ENCODE data around the gene TFCP2L1.

The TFCP2L1 gene

DNA sequence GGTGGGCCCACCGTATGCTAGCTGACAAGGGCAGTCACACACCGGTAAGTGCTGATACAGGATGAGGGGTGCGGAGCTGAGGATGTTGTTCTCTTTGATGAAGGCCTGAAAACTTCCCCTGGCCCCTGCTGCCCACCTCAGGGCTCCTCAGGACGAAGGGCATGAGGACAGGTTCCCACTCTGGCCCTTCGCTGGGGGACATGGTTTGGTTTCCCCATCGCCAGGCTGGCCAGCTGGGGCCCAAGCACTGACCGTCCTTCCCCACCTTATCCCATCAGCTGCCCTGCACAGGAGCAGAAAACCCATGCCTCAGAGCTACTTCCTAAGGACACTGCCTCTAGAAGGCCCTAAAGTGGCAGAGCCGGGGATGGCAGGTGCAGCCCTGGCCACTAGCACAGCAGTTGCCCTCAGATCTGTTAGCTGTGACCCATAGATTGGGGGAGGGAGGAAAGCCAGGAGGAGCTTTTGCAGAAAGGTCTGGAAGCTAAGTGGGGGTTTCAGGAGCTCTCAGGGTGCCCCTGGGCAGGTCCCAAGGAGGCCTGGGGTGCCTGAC lies 66.5 kb downstream of the TFCP2L1 start:
- no peak for DNase-seq (ENCODE audit: low read depth)

DNA sequence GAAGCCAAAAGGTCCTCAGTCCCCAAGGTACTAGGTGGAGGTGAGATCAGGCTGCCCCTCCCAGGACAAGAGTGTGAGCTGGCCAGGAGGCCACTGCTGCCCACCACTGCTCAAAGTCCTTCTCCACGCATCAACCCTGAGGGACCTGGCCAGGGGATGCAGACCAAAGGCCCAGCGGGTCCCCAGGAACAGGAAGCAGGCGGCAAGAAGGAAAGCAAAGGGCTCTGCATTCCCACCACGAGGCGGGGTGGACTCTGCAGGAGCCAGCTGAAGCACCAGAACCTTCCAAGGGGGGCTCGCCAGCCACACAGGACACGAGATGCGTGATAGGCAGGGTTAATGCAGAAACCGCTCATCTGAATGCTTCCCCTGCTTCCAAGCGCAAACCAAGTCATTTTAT lies 67.4 kb downstream of the TFCP2L1 start:
- no peak for DNase-seq (ENCODE audit: low read depth)

DNA sequence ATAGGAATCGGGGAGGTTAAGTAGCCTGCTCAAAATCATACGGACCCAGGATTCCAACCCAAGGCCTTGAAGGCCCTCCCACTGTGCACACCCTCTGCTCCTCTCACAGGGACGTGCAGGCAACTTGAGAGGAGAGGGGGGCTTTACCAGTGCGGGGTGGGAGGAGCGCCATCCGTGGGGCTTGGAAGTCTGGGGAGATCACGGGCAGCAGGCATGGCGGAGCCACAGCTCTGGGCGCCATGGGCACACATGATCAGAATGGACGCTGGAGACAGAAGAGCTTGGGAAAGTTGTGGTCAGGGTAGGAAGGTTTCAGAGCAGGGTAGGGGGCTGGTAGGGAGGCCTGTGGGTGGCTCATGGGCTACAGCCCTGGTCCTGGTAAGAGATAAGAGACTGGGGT lies 70.7 kb downstream of the TFCP2L1 start:
- DNase-seq (ENCODE audit: low read depth) = no peak

DNA sequence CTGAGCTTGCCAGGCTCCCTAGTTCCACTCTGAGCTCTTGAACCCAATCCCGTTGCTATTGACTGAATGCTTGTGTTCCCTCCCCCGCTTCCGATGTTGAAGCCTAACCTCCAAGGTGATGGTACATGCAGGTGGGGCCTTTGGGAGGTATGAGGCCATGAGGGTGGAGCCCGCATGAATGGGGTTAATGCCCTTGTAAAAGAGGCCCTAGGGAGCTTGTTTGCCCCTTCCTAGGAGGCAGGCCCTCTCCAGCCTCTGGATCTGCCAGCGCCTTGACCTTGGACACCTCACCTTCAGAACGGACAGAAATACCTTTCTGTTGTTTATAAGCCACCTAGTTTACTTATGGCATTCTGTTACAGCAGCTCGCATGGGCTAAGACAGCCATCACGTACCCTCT lies 71.6 kb downstream of the TFCP2L1 start:
- no peak for DNase-seq (ENCODE audit: low read depth)

DNA sequence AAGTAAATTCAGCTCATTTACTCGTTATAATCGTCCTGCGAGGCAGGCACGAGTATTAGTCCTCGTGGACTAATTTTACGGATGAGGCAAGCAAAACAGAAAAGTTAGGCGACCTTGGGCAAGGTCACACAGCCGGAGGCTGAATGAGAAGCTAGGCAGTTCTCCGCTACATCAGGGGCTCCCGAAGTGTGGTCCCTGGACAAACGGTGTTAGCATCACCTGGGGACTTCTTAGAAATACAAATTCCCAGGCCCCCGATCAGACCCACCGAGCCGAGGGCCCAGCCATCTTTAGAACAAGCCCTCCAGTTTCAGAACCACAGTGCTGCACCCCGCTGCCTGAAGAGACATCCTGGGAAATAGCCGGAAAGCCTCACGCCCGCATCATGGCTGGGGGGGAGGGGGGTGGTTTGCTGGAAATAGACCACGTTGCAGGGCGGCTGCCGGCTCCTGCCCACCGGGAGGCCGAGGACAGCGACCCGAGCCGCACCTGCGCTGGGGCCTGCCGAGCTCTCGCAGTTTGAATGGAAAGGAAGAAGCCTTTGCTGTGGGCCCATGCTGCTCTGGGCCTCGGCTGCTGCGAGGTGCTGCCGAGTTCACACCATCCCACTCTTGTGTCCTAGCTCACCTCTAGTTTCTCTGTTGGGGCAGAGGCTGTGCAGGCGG lies 72.2 kb downstream of the TFCP2L1 start:
- DNase-seq (ENCODE audit: low read depth) = no peak

DNA sequence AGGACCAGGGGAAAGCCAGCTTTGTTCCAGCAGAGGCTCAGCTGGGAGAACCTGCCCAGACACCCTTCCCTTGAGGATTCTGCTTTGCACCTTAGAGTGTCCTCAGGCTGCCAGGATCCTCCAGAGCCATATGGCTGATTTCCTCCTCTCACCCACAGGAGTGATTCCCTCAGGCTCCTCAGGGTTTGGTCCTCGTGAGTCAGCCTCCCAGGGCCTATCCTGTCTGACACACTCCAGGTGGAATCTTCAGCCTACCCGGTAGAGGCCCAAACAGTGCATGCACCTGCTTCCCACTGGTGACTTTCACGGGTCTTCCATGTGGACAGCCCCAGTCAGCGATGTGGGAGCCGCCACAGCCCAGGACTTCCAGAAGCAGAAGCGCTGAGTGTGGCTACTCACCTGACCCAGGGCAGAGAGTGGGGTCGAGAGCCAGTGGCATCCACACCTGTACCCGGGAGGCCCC lies 73.3 kb downstream of the TFCP2L1 start:
- DNase-seq (ENCODE audit: low read depth) = no peak

DNA sequence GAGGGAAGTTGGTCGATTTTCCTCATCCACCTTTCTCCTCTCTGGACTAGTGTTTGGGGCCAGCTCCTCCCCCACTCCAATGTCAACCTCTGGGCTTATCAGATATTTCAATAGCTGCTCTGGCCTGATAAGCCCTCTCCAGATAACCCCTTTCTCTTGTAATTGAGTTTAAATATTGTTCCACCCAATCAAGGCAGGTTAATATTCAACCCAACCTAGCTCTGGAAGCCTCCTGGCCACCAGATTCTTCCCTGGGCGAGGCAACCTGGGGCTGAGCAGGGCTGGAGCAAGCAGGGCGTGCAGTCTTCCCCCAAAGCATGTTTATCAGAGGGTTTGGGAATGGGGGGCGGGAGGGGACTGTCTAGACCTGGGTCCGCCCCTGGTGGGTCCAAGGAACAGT lies 73.8 kb downstream of the TFCP2L1 start:
- DNase-seq (ENCODE audit: low read depth) = no peak

DNA sequence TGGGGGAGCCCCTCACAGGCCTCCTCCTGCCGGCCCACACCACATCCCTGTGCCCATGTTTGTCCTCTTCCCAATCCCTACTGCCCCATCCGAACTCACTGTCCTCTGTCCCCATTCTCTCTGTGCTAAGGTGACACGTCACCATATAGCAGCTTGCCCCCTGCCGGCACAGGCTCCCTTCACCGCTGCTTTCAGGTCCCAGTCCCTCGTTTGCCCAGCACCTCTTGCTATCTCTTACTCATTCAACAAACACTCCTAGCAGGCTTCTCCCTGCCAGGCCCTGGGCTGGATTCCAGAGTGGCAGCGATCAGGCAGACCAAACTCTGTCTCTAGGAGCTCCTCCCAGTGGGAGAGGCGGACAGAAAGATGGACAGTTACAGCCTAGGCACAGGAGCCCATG lies 74.3 kb downstream of the TFCP2L1 start:
- no peak for DNase-seq (ENCODE audit: low read depth)

DNA sequence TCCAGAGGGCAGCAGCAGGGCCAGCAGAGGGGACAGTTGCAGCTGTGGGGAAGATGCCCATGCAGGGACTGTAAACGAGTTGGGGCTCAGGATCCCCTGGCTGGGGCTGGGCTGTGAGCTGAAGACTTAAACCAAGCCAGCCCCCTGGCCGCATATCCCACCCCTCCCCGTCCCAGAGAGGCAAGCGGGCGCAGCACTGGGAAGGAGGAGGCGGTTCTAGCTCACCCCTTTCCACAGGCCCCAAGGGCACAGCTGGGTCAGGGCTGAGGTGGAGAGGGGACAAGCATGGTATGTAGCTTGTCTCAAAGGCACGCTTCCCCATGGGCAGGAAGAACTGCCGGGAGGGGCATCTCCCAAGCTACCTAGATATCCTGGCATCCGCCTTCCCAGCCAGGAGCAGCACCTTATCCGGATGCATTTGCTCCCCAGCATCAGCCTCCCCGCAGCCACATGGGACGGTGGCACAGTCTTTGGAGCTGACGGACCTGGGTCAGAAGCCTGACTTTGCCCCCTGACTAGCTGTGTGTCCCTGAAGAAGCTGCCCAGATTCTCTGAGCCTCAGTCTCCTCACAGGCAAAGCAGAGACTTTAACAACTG lies 75.9 kb downstream of the TFCP2L1 start:
- DNase-seq (ENCODE audit: low read depth) = no peak

DNA sequence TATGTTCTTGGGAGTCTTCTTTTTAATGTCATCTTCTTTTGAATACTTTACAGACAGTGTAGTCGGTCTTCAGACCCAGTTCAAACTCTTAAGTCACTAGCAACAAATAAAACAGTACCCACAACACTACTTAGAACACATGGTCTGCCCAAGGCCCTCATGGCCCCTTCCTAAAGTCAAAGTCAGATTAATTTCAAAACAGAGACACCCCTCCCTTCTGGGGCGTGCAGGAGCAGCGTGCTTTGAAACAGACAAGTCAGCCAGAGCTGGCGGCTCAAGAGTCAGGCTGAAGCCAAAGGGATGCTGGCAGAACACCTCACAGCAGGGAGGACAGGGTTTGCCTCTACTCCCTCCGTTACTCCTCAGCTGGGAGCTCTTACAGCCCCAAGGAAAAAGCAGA lies 77.5 kb downstream of the TFCP2L1 start:
- DNase-seq (ENCODE audit: low read depth) = no peak

DNA sequence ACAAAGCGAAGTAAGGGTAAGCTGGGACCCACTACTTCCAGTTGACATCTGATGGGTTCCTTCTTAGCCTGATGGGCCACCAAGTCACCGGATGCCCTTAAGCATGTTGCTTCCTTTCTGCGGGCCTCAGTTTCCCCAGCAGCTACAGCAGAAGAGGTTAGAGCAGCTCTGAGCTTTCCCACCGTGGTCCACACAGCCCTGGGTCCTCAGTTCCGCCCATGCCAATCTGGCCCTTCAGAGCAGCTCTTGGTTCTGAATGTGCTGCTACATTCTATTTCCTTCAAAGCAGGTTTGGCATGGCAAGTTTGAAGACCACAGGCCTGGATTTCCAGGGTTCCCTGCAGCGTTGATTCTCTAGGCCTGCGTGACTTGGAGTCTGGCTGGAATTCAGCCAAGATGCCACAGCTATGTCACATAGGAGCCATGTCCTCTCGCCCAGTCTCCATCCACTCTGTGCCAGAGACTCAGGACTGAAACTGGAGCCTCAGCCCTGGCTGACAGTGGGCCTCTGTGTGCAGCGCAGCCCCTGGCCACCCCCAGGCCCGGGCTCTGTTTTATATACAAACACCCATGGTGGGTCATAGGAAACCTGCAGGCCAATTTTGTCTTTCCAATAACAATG lies 79.6 kb downstream of the TFCP2L1 start:
- no peak for DNase-seq (ENCODE audit: low read depth)

DNA sequence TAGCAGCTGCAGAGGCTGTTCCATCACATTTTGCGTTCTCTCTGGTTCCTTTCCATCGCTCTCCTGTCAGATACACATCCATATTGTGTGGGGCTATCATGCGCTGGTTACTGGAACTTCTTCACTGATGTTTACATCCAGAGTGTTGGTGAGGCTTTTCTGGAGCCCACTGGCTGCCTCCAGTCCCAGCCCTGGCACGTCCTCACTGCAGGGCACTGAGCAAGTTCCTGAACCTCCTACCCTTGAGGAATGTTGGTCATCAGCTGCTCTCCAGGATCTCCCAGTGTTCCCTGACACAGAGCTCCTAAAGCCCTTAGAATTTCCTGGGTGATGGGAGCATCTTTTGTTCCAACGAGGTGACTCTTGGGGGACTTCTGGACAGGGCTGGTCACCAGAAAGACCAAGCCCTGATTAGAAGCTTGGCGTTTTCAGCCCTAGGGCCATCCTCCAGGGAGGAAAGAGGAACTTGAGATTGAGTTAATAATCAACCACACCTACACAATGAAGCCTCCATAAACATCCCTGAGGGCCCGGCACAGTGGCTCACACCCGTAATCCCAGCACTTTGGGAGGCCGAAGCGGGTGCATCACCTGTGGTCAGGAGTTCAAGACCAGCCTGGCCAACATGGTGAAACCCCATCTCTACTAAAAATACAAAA lies 81.3 kb downstream of the TFCP2L1 start:
- no peak for DNase-seq (ENCODE audit: low read depth)

DNA sequence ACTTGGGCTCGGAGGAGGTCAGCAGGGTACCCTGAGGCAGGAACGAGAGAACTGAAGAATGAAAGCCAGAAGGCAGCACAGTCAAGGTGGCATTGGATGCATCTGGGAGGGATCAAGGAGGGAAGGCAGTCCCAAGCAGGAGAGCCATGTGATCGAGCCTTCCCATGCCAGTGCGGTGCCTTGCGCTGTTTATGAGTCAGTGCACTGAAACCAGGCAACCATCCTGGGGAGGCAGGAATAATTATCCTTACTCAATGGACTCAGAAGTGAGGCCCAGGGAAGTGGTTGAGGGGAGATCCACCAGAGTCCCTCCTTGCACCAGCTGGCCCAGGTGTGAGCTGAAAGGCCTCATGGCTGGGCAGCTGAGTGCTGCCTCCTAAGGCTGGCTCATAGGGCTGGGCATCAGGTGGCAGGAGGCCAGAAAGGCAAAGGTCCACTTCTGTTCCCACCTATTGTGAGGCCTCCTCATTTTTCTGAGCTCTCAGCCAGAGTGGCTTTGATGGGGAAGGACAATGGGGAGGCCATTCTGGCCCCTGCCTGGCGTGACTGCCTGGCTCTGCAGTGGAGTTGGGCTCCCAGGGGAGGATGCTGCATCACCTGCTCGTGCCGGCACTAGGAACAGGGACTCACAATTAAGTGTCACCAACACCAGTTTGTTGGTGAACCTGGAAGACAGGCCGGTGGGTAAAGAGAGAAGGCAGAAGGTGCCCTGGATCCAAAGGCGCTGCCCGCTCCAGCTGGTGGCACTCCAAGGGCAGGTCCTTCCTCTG lies 82.3 kb downstream of the TFCP2L1 start:
- no peak for DNase-seq (ENCODE audit: low read depth)

DNA sequence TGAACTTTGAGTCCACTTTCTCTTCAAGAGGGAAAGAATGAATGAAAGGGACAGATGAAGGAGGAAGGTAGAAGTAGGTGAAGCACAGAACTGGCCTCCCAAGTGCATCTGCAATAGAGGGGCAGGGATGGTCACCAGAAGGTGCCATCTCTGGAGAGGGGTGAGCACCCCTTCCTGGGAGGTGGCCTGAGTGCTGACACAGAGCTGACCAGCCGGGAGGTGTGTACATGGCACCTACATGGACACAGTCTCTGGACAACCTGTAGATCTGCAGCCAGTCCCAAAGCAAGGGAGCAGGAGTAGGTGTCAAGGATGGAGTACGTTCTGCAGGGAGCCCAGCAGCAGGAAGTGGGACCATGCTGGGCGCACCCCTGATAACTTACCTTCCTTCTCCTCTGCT lies 83.2 kb downstream of the TFCP2L1 start:
- no peak for DNase-seq (ENCODE audit: low read depth)

DNA sequence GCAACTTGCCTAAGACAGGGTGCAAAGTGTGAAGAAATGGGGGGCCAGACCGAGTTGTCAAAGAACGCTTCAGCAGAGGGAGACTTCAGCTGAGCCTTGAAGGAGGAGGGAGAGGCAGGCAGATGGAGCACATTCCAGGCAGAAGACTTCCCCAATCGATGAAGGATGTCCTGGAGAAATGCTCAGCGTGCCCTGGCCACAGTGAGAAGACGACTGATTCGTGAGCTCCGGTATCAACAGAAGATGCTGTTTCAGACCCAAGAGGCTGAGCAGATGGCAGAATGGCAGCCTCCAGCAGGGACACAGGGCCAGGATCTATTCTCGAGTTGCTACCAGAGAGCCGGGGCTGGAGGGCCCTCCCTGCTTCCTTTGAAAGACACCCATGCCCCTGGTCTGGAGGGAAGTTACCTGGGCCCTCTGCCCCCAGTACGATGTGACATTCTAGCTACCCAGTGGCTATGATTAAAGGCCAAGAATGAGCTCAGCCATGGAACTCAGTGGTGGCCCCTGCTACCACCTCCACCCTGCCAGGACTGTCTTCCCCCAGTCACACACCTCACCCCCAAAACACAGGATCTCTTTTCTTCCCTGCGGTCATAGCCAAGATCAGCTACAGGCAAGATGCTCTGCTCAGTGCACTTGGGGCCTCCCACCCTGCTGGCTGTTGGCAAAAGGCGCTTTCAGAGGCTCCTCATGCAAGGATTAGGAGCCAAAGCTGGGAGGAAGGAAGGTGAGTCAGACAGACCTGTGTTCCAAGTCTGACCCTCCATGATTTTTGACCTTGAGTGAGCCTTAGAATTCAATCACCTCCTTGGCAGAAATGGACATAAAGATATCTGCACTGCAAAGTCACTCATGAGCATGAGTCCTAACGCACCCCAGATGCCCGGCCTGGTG lies 84.3 kb downstream of the TFCP2L1 start:
- no peak for DNase-seq (ENCODE audit: low read depth)

DNA sequence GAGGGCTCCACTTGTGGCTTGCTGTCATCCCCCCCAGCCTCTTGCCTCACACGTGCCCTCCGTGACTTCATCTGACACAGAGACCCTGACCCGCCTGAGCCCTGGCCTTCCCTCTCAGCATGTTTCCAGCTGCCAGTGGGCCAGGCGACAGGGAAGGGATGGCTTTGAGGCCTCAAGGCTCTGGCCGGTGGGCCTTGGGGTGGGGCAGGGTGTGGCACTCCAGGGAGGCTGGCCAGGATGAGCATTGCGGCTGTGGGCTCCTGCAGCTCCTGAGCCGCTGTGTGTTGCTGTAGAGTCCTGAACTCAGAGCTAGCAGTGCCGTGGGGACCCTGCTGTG lies 85.0 kb downstream of the TFCP2L1 start:
- no peak for DNase-seq (ENCODE audit: low read depth)

DNA sequence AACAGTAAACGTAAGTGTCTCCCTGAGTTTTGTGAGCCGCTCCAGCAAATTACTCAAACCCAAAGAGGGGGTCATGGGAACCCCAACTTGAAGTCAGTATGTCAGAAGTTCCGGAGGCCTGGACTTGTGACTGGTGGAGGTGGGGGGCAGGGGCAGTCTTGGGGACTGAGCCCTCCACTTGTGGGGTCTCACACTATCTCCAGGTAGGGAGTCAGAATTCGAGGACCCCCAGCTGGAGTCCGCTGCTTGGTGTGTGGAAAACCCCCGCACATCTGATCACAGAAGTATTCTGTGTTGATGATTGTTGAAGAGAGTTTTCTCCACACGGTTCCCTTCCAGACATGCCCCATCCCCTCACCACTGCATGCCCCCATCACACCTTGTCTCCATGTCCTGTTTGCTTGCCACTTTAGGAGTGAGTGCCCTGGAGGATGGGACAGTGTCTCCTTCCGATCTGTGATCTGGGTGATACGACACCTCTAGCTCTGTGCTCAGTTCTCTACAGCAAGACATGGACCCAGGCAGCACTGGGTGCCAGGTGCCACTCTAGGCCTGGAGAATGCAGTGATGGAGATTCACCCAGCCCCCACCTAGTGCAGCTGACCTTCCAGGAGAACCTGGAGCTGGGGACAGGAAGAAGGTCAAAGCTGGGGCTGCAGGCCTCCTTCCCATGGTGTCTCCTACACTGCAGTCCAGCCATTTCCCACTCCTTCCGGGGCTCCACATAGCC lies 85.6 kb downstream of the TFCP2L1 start:
- DNase-seq (ENCODE audit: low read depth) = no peak

DNA sequence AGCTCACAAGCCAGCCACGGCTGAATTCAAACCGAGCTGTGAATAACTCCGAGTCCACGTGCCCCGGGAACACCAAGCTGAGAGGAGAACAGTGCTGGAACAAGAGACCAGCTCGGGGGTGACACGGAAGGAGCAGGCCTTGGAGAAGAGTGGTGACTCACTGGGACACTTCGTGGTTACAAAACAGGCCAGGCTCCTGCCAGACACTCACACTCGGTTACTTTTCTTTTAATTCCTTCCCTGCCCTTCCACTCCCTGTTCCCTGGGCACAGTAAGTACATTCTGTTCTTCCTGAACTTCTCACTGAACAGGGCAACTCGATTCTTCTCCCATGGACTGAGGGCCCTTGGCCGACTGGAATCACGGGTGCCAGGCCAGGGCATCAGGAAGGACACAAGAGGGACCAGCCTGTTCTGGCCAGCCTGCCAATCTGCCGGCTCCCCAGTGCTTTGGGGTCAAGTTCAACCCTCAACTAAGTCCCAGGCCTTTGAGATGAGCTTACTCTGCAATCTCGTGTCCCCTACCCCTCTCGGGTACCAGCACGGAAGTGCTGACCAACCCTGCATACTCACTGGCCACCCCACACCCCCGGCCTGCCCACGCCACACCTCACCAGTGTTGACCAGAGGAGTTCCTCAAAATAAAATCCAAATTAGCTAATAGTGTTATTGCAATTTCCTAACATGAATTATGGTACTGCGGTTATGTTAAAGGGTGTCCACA lies 87.5 kb downstream of the TFCP2L1 start:
- no peak for DNase-seq (ENCODE audit: low read depth)

DNA sequence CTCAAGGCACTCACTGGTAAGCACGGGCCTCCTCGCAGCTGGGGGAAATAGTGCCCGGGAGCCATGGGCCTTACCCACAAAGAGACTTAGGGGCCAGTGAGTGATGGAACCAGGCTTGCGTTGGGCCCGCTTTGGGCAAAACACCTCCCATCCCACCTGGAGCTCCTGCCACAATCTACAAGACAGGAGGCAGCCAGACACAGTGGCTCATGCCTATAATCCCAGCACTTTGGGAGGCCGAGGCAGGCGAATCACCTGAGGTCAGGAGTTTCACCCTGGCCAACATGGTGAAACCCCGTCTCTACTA lies 88.2 kb downstream of the TFCP2L1 start:
- no peak for DNase-seq (ENCODE audit: low read depth)
